IMR-90 (cell line): ENCODE results near the gene F2RL3.

Source experiments
- CEBPB ChIP-seq: IDR thresholded peaks from 2 replicates; pipeline ENCODE4 v1.6.1; 2012; ENCODE audit warnings: low read depth, low read length, improper control_type of control experiment
- FOS ChIP-seq: fragments of 150-350 bp; IDR thresholded peaks from 2 replicates; pipeline ENCODE4 v1.6.1; 2016; ENCODE audit warnings: low read depth, low read length
- MAZ ChIP-seq: IDR thresholded peaks from 2 replicates; pipeline ENCODE4 v1.6.1; 2012; ENCODE audit warnings: low read depth, mild to moderate bottlenecking, low read length, improper control_type of control experiment, moderate library complexity, borderline replicate concordance
- MXI1 ChIP-seq: IDR thresholded peaks from 2 replicates; pipeline ENCODE4 v1.6.1; 2012; ENCODE audit warnings: low read depth, mild to moderate bottlenecking, low read length, moderate library complexity, borderline replicate concordance
- POLR2A ChIP-seq: IDR thresholded peaks from 2 replicates; pipeline ENCODE4 v1.6.1; 2012; ENCODE audit warnings: mild to moderate bottlenecking, low read depth, low read length
- RAD21 ChIP-seq: IDR thresholded peaks from 2 replicates; pipeline ENCODE4 v1.6.1; 2012; ENCODE audit warnings: low read length, improper control_type of control experiment
- RCOR1 ChIP-seq: IDR thresholded peaks from 2 replicates; pipeline ENCODE4 v1.6.1; 2012; ENCODE audit warnings: mild to moderate bottlenecking, low read length, improper control_type of control experiment; ENCODE audit not compliant: insufficient replicate concordance
- TF ChIP-seq, protein P1 (sequence below): fragments of 150-350 bp; IDR thresholded peaks from 2 replicates; pipeline ENCODE4 v1.6.1; 2017; ENCODE audit warnings: mild to moderate bottlenecking, antibody characterized with exemption, low read length, low read depth
- TF ChIP-seq, protein P2 (sequence below): conservative IDR thresholded peaks from 2 replicates; pipeline ENCODE4 v1.5.1; 2012; ENCODE audit warnings: mild to moderate bottlenecking, low read depth, low read length, improper control_type of control experiment

DNA sequence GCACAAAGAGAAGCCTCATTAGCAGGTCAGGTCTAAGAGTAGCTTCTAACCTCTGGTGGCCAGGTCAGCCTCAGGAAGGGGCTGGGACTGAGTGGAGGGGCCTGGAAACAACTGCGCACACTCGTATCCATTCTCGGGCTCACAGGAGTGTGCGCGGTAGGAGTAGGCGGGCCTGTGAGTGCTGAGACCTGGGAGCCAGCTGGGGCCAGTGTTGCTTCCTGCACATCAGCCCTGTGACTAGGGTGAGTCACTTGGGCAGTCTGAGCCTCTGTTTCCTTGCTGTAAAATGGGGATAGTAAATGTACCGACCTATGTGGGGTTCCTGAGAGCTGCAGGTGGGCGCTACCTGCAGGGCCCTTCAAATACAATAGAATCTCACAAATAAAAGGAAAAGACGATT is 32.7 kb upstream of the F2RL3 start:
- TF ChIP-seq, protein P1, sequence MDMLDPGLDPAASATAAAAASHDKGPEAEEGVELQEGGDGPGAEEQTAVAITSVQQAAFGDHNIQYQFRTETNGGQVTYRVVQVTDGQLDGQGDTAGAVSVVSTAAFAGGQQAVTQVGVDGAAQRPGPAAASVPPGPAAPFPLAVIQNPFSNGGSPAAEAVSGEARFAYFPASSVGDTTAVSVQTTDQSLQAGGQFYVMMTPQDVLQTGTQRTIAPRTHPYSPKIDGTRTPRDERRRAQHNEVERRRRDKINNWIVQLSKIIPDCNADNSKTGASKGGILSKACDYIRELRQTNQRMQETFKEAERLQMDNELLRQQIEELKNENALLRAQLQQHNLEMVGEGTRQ, result no peak
- TF ChIP-seq, protein P2, sequence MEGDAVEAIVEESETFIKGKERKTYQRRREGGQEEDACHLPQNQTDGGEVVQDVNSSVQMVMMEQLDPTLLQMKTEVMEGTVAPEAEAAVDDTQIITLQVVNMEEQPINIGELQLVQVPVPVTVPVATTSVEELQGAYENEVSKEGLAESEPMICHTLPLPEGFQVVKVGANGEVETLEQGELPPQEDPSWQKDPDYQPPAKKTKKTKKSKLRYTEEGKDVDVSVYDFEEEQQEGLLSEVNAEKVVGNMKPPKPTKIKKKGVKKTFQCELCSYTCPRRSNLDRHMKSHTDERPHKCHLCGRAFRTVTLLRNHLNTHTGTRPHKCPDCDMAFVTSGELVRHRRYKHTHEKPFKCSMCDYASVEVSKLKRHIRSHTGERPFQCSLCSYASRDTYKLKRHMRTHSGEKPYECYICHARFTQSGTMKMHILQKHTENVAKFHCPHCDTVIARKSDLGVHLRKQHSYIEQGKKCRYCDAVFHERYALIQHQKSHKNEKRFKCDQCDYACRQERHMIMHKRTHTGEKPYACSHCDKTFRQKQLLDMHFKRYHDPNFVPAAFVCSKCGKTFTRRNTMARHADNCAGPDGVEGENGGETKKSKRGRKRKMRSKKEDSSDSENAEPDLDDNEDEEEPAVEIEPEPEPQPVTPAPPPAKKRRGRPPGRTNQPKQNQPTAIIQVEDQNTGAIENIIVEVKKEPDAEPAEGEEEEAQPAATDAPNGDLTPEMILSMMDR, result no peak
- no peak for TF ChIP-seq POLR2A
- no peak for TF ChIP-seq MAZ
- TF ChIP-seq MXI1, result no peak
- no peak for TF ChIP-seq CEBPB
- no peak for TF ChIP-seq FOS
- TF ChIP-seq RCOR1, result no peak
- TF ChIP-seq RAD21, result no peak
